GM06990 (cell line): ENCODE data around the gene IGSF9.

Experiments used
- DNase-seq: peaks from one replicate; pipeline ENCODE4 v3.0.0-alpha.2; 2011; ENCODE audit not compliant: insufficient read length; ENCODE audit errors: extremely low read depth
- H3K27me3 ChIP-seq: replicated peaks from 2 replicates; pipeline ENCODE4 v1.6.0; 2011; ENCODE audit warnings: low read length; ENCODE audit not compliant: control insufficient read depth, insufficient read depth
- H3K36me3 ChIP-seq: 2 replicates; pipeline ENCODE4 v1.5.1; 2011; ENCODE audit warnings: low read length; ENCODE audit not compliant: control insufficient read depth, insufficient read depth
- H3K4me3 ChIP-seq: replicated peaks from 2 replicates; pipeline ENCODE4 v1.5.1; 2011; ENCODE audit warnings: low read depth, mild to moderate bottlenecking, control low read depth, low read length
- CTCF ChIP-seq: IDR thresholded peaks from 2 replicates; pipeline ENCODE4 v1.5.1; 2011; ENCODE audit warnings: low read length, control low read depth, mild to moderate bottlenecking, inconsistent platforms; ENCODE audit not compliant: insufficient read depth, poor library complexity, severe bottlenecking

Gene IGSF9

GRCh38 chr1:159979257-159979656 is 33.8 kb upstream of the IGSF9 start:
- no peaks in the 10 kb centered on the region for H3K36me3 ChIP-seq
- H3K27me3 ChIP-seq = peaks cover 4% of the 10 kb centered on the region

GRCh38 chr1:159978107-159978398 is 32.6 kb upstream of the IGSF9 start:
- Histone ChIP-seq H3K27me3 (peaks cover 4% of the 10 kb centered on the region), H3K4me3 (no peak overlapping the region), H3K36me3 (no peaks in the 10 kb centered on the region)
- TF ChIP-seq CTCF = no peak
- no peak for DNase-seq

More at GRCh38 chr1:159979257-159979656, 33.8 kb upstream of the IGSF9 start:
- DNase-seq = no peak
- H3K4me3 ChIP-seq = no peak overlapping the region
- TF ChIP-seq CTCF = no peak

- Histone ChIP-seq H3K27me3 (peaks cover 4% of the 10 kb centered on the region), H3K4me3 (no peak overlapping the region), H3K36me3 (no peaks in the 10 kb centered on the region)
- TF ChIP-seq CTCF = no peak
- no peak for DNase-seq
Observed at GRCh38 chr1:159977364-159978106, 32.1 kb upstream of the IGSF9 start.

GRCh38 chr1:159974350-159974965 is 29.0 kb upstream of the IGSF9 start:
- H3K36me3 ChIP-seq = no peaks in the 10 kb centered on the region
- no peak overlapping the region for H3K4me3 ChIP-seq
- TF ChIP-seq CTCF = no peak
- H3K27me3 ChIP-seq = peaks cover 2% of the 10 kb centered on the region; the same call in 1 of the 2 replicates
- no peak for DNase-seq

- Histone ChIP-seq H3K4me3 (no peak overlapping the region), H3K36me3 (no peaks in the 10 kb centered on the region), H3K27me3 (peaks cover 2% of the 10 kb centered on the region; the same call in 1 of the 2 replicates)
- no peak for TF ChIP-seq CTCF
- no peak for DNase-seq
Observed at GRCh38 chr1:159973350-159973940, 28.0 kb upstream of the IGSF9 start.
